GM15510 (cell line): ENCODE data around the gene ACKR2.

ENCODE experiments used
- POLR2A ChIP-seq: IDR thresholded peaks from 3 replicates; pipeline ENCODE4 v1.6.1; 2011; ENCODE audit warnings: borderline replicate concordance; ENCODE audit not compliant: insufficient read length; ENCODE audit errors: extremely low read depth

The ACKR2 gene

DNA sequence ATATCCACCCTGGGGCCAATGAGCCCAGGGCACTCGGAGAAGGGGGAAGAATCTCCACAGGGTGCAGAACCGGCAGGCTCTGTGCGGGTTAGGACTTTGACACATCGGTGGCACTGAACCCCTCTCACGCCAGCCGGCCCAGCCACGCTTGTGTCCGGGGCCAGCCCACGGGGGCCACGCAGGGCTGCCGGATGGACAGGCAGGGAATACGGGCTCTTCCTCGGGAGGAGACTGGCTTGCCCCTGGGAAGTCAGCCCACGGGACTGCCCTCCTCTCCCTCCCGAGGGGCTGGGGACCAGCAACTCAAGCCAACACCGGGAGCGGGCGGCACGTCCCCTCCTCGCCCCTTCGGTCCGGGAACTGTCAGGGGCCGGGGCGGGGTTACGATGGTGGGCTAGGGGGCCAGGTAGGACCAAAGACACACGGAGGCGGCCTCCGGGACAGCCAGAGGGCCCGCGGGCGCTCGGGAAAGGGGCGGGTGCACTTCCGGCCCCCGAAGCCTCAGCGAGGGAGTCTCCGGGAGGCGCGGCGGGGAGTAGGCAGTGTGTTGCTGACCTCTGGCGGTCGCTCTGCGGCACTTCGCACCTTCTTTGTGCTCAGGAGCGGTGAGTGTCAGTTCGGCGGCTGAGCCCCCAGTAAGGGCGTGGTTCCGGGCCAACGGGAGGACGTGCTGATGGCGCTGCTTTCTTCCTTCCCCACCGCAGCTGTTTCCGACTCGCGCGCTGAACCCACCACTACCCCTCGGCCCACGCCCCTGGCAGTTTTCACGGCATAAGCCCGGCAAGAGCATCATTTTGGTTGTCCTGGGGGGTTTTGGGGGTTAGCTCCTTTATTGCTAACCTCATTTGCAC, 71.6 kb downstream of the ACKR2 start:
- TF ChIP-seq POLR2A, result peak; percentile 34

- TF ChIP-seq POLR2A, result no peak
Observed at GRCh38 chr3:42884324-42884723, 75.1 kb downstream of the ACKR2 start.

DNA sequence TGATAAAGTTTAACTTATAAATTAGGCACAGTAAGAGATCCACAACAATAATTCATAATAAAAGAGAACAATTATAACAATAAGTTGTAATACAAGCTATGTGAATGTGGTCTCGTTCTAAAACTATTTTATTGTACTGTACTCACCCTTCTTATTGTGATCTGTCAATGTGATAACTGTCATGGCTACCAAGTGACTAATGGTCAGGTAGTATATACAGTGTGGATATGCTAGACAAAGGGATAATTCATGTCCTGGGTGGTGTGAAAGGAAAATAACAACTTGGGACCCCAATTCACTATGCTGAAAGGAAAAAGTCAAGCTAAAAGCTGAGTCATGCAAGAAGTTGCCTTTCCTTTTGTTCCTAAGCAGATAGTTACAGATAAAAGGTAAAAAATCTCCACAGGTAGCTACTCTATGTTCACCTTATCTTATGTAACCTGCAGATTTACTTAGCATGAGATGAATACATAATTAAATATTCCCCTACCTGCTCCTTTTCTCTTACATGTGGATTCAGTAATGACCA, 77.1 kb downstream of the ACKR2 start:
- TF ChIP-seq POLR2A, result no peak

DNA sequence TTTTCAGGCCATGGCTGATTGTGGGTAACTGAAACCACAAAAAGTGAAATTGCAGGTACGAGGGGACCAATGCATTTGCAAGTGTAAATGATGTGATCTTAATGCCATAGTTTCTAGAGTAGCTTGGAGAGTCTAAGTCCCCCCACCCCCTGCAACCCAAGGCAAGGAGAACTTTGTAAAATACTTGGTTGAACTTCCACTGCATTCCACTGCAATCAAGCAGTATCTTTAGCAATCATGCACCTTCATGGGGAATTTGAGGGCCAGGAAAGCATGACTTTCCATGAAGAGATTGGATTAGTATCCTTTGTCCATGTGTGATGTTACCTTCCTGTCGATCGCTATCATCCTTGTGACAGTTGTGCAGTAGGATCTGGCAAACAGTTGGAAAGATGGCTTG, 77.8 kb downstream of the ACKR2 start:
- TF ChIP-seq POLR2A, result no peak

- TF ChIP-seq POLR2A, result no peak
Observed at GRCh38 chr3:42891042-42891441, 81.8 kb downstream of the ACKR2 start.

DNA sequence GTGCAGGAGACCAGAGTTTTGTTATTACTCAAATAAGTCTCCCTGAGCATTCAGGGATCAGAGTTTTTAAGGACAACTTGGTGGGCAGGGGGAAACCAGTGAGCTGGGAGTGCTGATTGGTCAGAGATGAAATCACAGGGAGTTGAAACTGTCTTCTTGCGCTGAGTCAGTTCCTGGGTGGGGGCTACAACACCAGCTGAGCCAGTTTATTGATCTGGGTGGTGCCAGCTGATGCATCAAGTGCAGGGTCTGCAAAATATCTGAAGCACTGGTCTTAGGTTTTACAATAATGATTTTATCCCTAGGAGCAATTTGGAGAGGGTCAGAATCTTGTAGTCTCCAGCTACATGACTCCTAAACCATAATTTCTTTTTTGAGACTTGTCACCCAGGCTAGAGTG, 82.9 kb downstream of the ACKR2 start:
- TF ChIP-seq POLR2A, result no peak

DNA sequence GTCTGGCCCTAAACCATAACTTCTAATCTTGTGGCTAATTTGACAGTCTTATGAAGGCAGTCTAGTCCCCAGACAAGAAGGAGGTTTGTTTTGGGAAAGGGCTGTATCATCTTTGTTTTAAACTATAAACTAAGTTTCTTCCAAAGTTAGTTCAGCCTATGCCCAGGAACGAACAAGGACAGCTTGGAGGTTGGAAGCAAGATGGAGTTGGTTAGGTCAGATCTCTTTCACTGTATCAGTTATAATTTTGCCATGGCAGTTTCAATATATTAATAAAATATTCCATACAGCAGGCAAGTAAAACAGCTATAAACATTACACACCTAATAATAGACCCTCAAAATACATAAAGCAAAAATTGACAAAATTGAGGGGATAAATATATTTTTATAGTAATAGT, 83.6 kb downstream of the ACKR2 start:
- TF ChIP-seq POLR2A, result no peak

- no peak for TF ChIP-seq POLR2A
Observed at GRCh38 chr3:42894698-42895579, 85.7 kb downstream of the ACKR2 start.

DNA sequence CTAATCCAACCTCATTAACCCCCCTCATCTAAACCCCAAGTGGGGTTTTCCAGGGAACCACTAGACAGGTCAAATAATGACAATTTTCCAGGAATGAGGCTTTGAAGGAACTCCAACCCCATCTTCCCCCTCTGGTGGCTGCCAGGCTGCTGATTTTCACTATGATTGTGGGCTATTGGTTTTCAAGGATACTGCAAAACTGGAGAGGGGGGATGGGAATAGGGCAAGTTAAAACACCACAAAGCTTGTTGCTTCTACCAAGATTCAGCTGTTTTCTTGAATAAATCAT, 86.3 kb downstream of the ACKR2 start:
- no peak for TF ChIP-seq POLR2A

DNA sequence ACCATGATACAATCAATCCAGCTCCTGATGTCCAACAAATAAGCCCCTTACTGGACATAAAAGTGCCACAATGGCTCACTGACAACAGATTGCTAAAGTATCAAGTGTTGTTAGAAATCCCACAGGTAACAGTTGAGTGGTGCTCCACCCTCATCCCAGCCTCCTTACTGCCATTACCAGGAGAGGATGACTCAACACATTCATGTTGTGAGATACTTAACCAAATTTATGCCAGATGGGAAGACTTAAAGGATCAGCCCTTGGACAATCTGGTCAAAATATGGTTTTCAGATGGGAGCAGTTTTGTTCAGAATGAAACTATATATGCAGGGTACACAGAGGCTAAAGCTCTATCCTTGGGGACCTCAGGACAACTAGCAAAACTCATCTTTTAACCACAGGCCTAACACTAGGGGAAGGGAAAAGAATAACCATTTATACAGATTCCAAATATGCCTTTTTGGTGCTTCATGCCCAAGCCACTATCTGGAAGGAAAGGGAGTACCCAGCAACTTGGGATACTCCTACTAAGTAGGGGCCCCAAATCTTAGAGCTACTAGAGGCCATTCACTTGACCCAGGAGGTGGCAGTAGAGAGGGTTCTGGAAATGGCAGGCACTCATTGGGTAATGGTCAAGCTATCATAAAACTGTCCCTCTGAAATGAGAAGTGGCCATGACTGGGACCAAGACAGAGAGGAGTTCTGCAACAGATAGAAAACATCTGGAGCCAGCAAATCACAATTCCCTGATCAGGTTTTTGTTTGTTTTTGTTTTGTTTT, 89.8 kb downstream of the ACKR2 start:
- TF ChIP-seq POLR2A, result no peak

- TF ChIP-seq POLR2A, result no peak
Observed at GRCh38 chr3:42900226-42901072, 91.2 kb downstream of the ACKR2 start.

GRCh38 chr3:42901073-42901415, 91.8 kb downstream of the ACKR2 start:
- no peak for TF ChIP-seq POLR2A

- no peak for TF ChIP-seq POLR2A
Observed at GRCh38 chr3:42902257-42902656, 93.0 kb downstream of the ACKR2 start.

GRCh38 chr3:42904076-42904475, 94.8 kb downstream of the ACKR2 start:
- no peak for TF ChIP-seq POLR2A
